Endothelial cell of umbilical vein (primary cell): ENCODE measurements around the gene ABTB2. TPM values are rescaled to one million over a fixed set of nuclear protein-coding genes. Genes with fewer than 3 reads are reported as not detected.

Experiments
- BruUV-seq: library from RNA; stranded (reverse); fragments of 400-500 nt; replicated peaks from 2 replicates; lab custom pipeline; 2021; lab: Mats Ljungman, UMichigan
- CTCF ChIA-PET: fragments of 300-600, 350-600 bp; sonication (Branson Sonifier 250); formaldehyde crosslinking; loops from one replicate; lab custom pipeline; 2021; ENCODE audit warnings: antibody characterized with exemption, inconsistent platforms; lab: Charles Lee
- POLR2A ChIA-PET: fragments of 300-600, 350-600 bp; sonication (Branson Sonifier 250); formaldehyde crosslinking; loops from one replicate; lab custom pipeline; 2021; ENCODE audit warnings: antibody characterized with exemption, inconsistent platforms; lab: Charles Lee
- DNase-seq: peaks from one replicate; pipeline ENCODE4 v3.0.0-alpha.2; 2011; ENCODE audit warnings: low read depth, low spot score
- FAIRE-seq: peaks from 2 replicates; lab custom pipeline; 2011; peaks lifted over from hg19 to GRCh38; lab: Jason Lieb, UNC
- H2AFZ ChIP-seq: 2 replicates; pipeline ENCODE4 v1.6.0; 2012; ENCODE audit warnings: low read depth, low read length, control low read depth, inconsistent platforms
- H3K27ac ChIP-seq: 2 replicates; pipeline ENCODE4 v1.5.1; 2011; ENCODE audit warnings: low read depth, mild to moderate bottlenecking, control low read depth, low read length, moderate library complexity; ENCODE audit not compliant: insufficient read depth
- H3K27me3 ChIP-seq, 2 experiments: 2 replicates each; pipeline versions ENCODE4 v1.6.0 to v1.6.1; 2011; ENCODE audit warnings: low read length in 2 of 2, mixed read lengths in 1 of 2; ENCODE audit not compliant: control insufficient read depth in 2 of 2, insufficient read depth in 2 of 2
- H3K36me3 ChIP-seq, 2 experiments: 2 replicates in 1 of 2; 3 replicates in 1 of 2; pipeline ENCODE4 v1.5.1; 2011; ENCODE audit warnings: low read length in 2 of 2, mild to moderate bottlenecking in 1 of 2, moderate library complexity in 1 of 2; ENCODE audit not compliant: control insufficient read depth in 2 of 2, insufficient read depth in 2 of 2; ENCODE audit errors: extremely low read depth in 1 of 2
- H3K4me1 ChIP-seq: 3 replicates; pipeline ENCODE4 v1.5.1; 2011; ENCODE audit warnings: mild to moderate bottlenecking, low read length; ENCODE audit not compliant: control insufficient read depth, insufficient read depth; ENCODE audit errors: extremely low read depth
- H3K4me2 ChIP-seq: 2 replicates; pipeline ENCODE4 v1.6.1; 2011; ENCODE audit warnings: low read length, control low read depth, mixed read lengths; ENCODE audit not compliant: insufficient read depth
- H3K4me3 ChIP-seq, 3 experiments: fragments of 200-600 bp in 1 of 3; sonication (generic), shearing (Covaris generic) in 1 of 3; replicated peaks in 1 of 3; 2 replicates each; pipeline ENCODE4 v1.5.1; 2011 to 2016; ENCODE audit warnings: control low read depth in 3 of 3, low read length in 3 of 3, mild to moderate bottlenecking in 2 of 3, inconsistent platforms in 1 of 3, low read depth in 1 of 3, moderate library complexity in 1 of 3; ENCODE audit not compliant: insufficient read depth in 1 of 3
- H3K79me2 ChIP-seq: 2 replicates; pipeline ENCODE4 v1.6.0; 2012; ENCODE audit warnings: low read length, inconsistent platforms; ENCODE audit not compliant: control insufficient read depth, insufficient read depth
- H3K9ac ChIP-seq: replicated peaks from 2 replicates; pipeline ENCODE3; 2011; ENCODE audit warnings: low read length, control low read depth; ENCODE audit not compliant: insufficient read depth; ENCODE audit errors: extremely low read depth
- H3K9me1 ChIP-seq: replicated peaks from 3 replicates; pipeline ENCODE4 v1.6.0; 2011; ENCODE audit warnings: mild to moderate bottlenecking, low read length; ENCODE audit not compliant: control insufficient read depth, insufficient read depth; ENCODE audit errors: extremely low read depth
- H3K9me3 ChIP-seq: replicated peaks from 2 replicates; pipeline ENCODE4 v1.5.1; 2012; ENCODE audit warnings: low read length, inconsistent platforms; ENCODE audit not compliant: control insufficient read depth, insufficient read depth
- H4K20me1 ChIP-seq: replicated peaks from 2 replicates; pipeline ENCODE3; 2011; ENCODE audit warnings: mild to moderate bottlenecking, low read length; ENCODE audit not compliant: control insufficient read depth, insufficient read depth; ENCODE audit errors: extremely low read depth
- CTCF ChIP-seq, 2 donors: IDR thresholded peaks; 1 replicate in 1 of 2; 2 replicates in 1 of 2; pipeline ENCODE4 v1.5.1; 2011; ENCODE audit warnings: low read length in 2 of 2, mild to moderate bottlenecking in 2 of 2, moderate library complexity in 2 of 2, control low read depth in 1 of 2, inconsistent platforms in 1 of 2, low read depth in 1 of 2; ENCODE audit not compliant: insufficient read depth in 1 of 2; ENCODE audit errors: extremely low read depth in 1 of 2
- EZH2 ChIP-seq: IDR thresholded peaks from 2 replicates; pipeline ENCODE4 v1.6.1; 2012; ENCODE audit warnings: borderline replicate concordance, low read depth, mild to moderate bottlenecking, moderate library complexity, low read length, inconsistent platforms; ENCODE audit not compliant: severe bottlenecking
- FOS ChIP-seq: IDR thresholded peaks from 2 replicates; pipeline ENCODE4 v1.6.1; 2011; ENCODE audit warnings: mild to moderate bottlenecking, low read length, moderate library complexity, borderline replicate concordance; ENCODE audit not compliant: insufficient read depth
- GATA2 ChIP-seq: IDR thresholded peaks from 2 replicates; pipeline ENCODE4 v1.7.0; 2011; ENCODE audit warnings: low read depth, mild to moderate bottlenecking, moderate library complexity, mixed read lengths, low read length; ENCODE audit not compliant: insufficient read length, insufficient read depth
- JUN ChIP-seq: IDR thresholded peaks from 2 replicates; pipeline ENCODE4 v1.6.1; 2011; ENCODE audit warnings: borderline replicate concordance, low read depth; ENCODE audit not compliant: insufficient read length, insufficient read depth
- MAX ChIP-seq: IDR thresholded peaks from 2 replicates; pipeline ENCODE4 v1.6.1; 2011; ENCODE audit not compliant: insufficient read depth, insufficient read length
- MYC ChIP-seq: IDR thresholded peaks from one replicate; pipeline ENCODE4 v1.6.1; 2011; ENCODE audit warnings: mild to moderate bottlenecking, low read depth, low read length
- POLR2A ChIP-seq: IDR thresholded peaks from 2 replicates; pipeline ENCODE4 v1.6.1; 2012; ENCODE audit warnings: low read depth, mild to moderate bottlenecking, control low read depth, low read length
- POLR2AphosphoS5 ChIP-seq: IDR thresholded peaks from 2 replicates; pipeline ENCODE4 v1.6.1; 2012; ENCODE audit warnings: low read depth, mild to moderate bottlenecking, control low read depth, low read length, moderate library complexity; ENCODE audit not compliant: insufficient read depth
- dilution Hi-C: fragments of 300-500 bp; cut with MboI; formaldehyde crosslinking; loops from one replicate; pipeline ENCODE4 v1.15.0; 2019; ENCODE audit warnings: low sequenced_read_pairs; ENCODE audit not compliant: extremely low pct_ligation_motif_present
- intact Hi-C: fragments of 100-400 bp; cut with micrococcal nuclease; formaldehyde crosslinking; loops from one replicate; pipeline ENCODE4 v1.10.0; 2022
- polyA plus RNA-seq, 4 experiments: library from polyadenylated mRNA; depleted of rRNA in 3 of 4; stranded (reverse) in 3 of 4; unstranded in 1 of 4; fragments of >200 nt; gene quantifications; 2 replicates each; pipeline versions ENCODE4 v1.2.1 to v1.2.3, GENCODE V29; 2011 to 2012; ENCODE audit warnings: missing spikeins in 1 of 4
- total RNA-seq: library from RNA; stranded (reverse); gene quantifications from 2 replicates; pipeline ENCODE4 v1.2.3, GENCODE V29; 2021

The ABTB2 gene
- total and polyA plus RNA-seq, 2 donors (not counting 3 experiments of a cell fraction or from before 2014, with no cell fraction given), result 0.11 to 0.14 TPM

GRCh38 chr11:34176751-34177209 is 181.0 kb downstream of the ABTB2 start:
- no peaks in the 10 kb centered on the region for H3K9me3 ChIP-seq
- no peak for FAIRE-seq
- no peaks in the 10 kb centered on the region for H4K20me1 ChIP-seq
- no peak overlapping the region for H2AFZ ChIP-seq
- intact Hi-C loops, result no loop called here
- no peak overlapping the region for H3K27ac ChIP-seq
- H3K79me2 ChIP-seq, result no peaks in the 10 kb centered on the region
- no peak overlapping the region for H3K4me3 ChIP-seq
- no peaks in the 10 kb centered on the region for H3K4me1 ChIP-seq
- BruUV-seq, result no TSS peak
- DNase-seq, result no peak
- H3K9ac ChIP-seq, result no peak overlapping the region
- ChIA-PET CTCF (interaction anchor here (1.6 kb wide), 1 partner anchor 186 kb away, joined by 5 read pairs; no protein-coding TSS in a partner anchor), POLR2A (no interaction called here)
- no peak overlapping the region for H3K4me2 ChIP-seq
- H3K27me3 ChIP-seq, result peaks cover 3 to 5% of the 10 kb centered on the region in 2 experiments
- dilution Hi-C loops, result no loop called here
- no peaks in the 10 kb centered on the region for H3K9me1 ChIP-seq
- H3K36me3 ChIP-seq, result no peaks in the 10 kb centered on the region
- no peak for TF ChIP-seq POLR2A
- no peak for TF ChIP-seq JUN
- TF ChIP-seq GATA2, result no peak
- no peak for TF ChIP-seq CTCF (IDR thresholded peaks at IDR 0.05; ENCODE audit: extremely low read depth in 1 of 2, insufficient read depth in 1 of 2, low read depth in 1 of 2, low read length in 2 of 2)
- no peak for TF ChIP-seq FOS
- no peak for TF ChIP-seq POLR2AphosphoS5
- no peak for TF ChIP-seq MYC
- no peak for TF ChIP-seq EZH2
- no peak for TF ChIP-seq MAX
